Adipocyte (in vitro differentiated cells): ENCODE data around the gene ABCA13.

Experiments used
- DNase-seq: peaks from one replicate; pipeline ENCODE4 v3.0.0-alpha.2; 2015; ENCODE audit warnings: low read depth
- H3K27me3 ChIP-seq: replicated peaks from 2 replicates; pipeline ENCODE4 v1.7.0; 2013; ENCODE audit warnings: mild to moderate bottlenecking, low read length, moderate library complexity; ENCODE audit not compliant: control insufficient read depth, insufficient read depth
- H3K36me3 ChIP-seq: 2 replicates; pipeline ENCODE4 v1.7.0; 2013; ENCODE audit warnings: low read length, mild to moderate bottlenecking, moderate library complexity; ENCODE audit not compliant: control insufficient read depth, insufficient read depth, severe bottlenecking
- H3K4me1 ChIP-seq: 2 replicates; pipeline ENCODE4 v1.7.0; 2013; ENCODE audit warnings: mild to moderate bottlenecking, low read length, moderate library complexity; ENCODE audit not compliant: control insufficient read depth, insufficient read depth
- H3K4me3 ChIP-seq: 2 replicates; pipeline ENCODE4 v1.7.0; 2013; ENCODE audit warnings: mild to moderate bottlenecking, low read length, moderate library complexity
- H3K9ac ChIP-seq: 2 replicates; pipeline ENCODE4 v1.7.0; 2013; ENCODE audit warnings: mild to moderate bottlenecking, low read length, moderate library complexity
- H3K9me3 ChIP-seq: 2 replicates; pipeline ENCODE4 v1.7.0; 2013; ENCODE audit warnings: mild to moderate bottlenecking, low read length, moderate library complexity; ENCODE audit not compliant: control insufficient read depth

Gene ABCA13

DNA sequence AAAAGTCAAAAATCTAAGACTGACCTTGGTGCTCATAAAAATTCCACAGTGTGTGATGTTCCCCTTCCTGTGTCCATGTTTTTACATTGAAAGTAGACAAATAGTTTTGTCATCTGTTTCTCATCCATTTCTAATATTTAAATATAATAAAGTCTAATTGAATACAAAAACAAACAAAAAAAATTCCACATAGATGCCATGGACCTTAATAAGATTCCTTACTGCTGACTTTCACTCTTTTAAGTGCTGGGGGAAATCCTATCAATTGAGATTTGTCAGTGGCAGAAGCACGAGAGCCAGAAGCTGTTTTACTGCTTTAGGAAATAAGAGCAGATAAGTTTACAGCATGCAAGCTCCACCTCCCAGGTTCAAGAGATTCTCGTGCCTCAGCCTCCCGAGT is 310.0 kb downstream of the ABCA13 start:
- H3K9me3 ChIP-seq, result peaks cover 8% of the 10 kb centered on the region
- H3K4me1 ChIP-seq, result no peaks in the 10 kb centered on the region
- H3K4me3 ChIP-seq, result no peak overlapping the region
- H3K27me3 ChIP-seq, result no peaks in the 10 kb centered on the region
- H3K36me3 ChIP-seq, result no peaks in the 10 kb centered on the region
- no peak for DNase-seq
- H3K9ac ChIP-seq, result no peak overlapping the region

- Histone ChIP-seq H3K36me3 (no peaks in the 10 kb centered on the region), H3K9ac (no peak overlapping the region), H3K27me3 (peaks cover 6% of the 10 kb centered on the region), H3K4me3 (no peak overlapping the region), H3K9me3 (no peaks in the 10 kb centered on the region), H3K4me1 (no peaks in the 10 kb centered on the region)
- DNase-seq, result no peak
These were observed 326.3 kb downstream of the ABCA13 start for GRCh38 chr7:48497521-48497920.

- Histone ChIP-seq H3K27me3 (no peaks in the 10 kb centered on the region), H3K36me3 (no peaks in the 10 kb centered on the region), H3K4me1 (no peaks in the 10 kb centered on the region), H3K4me3 (no peak overlapping the region), H3K9me3 (no peaks in the 10 kb centered on the region), H3K9ac (no peak overlapping the region)
- no peak for DNase-seq
These were observed 330.8 kb downstream of the ABCA13 start for GRCh38 chr7:48502021-48502420.

DNA sequence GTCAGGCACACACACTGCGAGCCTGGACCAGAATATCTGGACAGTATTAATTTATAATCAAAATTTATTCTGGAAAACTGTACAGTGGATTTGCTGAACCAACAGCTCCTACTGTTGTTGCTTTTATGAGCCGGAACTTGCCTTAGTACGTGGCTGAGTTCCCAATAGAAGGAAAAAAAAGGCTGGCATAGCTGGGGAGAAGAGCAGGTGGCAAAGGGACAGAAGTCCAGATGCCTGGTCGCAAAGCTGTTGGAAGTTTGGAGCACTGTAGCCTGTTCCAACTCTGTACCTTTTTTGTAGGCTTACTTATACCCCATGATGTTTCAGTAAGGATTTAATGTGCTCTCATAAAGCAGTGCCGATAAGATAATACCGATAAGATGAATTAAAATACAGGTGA is 333.8 kb downstream of the ABCA13 start:
- no peaks in the 10 kb centered on the region for H3K4me1 ChIP-seq
- no peak overlapping the region for H3K9ac ChIP-seq
- no peak overlapping the region for H3K4me3 ChIP-seq
- H3K9me3 ChIP-seq, result peaks cover 3% of the 10 kb centered on the region
- no peaks in the 10 kb centered on the region for H3K36me3 ChIP-seq
- no peak for DNase-seq
- H3K27me3 ChIP-seq, result peaks cover 3% of the 10 kb centered on the region

DNA sequence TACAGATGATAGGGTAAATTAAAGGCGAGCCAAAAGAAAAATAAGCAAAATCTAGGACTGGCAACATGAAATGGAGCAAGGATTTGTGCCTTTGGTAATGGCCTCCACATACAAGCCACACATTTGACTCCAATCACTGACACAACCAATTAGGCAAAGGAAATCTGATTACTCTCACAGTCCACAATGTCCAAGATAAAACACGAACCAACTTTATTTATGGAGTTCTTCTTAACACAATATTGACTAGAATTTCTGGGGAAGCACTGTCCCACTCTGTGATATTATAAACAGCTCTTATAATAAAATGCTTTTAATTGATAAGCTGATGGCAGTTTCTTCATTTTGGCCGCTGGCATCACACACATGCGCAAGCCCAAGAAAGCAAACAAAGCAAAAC is 334.2 kb downstream of the ABCA13 start:
- Histone ChIP-seq H3K36me3 (no peaks in the 10 kb centered on the region), H3K4me3 (no peak overlapping the region), H3K4me1 (no peaks in the 10 kb centered on the region), H3K9me3 (peaks cover 3% of the 10 kb centered on the region), H3K27me3 (peaks cover 5% of the 10 kb centered on the region), H3K9ac (no peak overlapping the region)
- no peak for DNase-seq

DNA sequence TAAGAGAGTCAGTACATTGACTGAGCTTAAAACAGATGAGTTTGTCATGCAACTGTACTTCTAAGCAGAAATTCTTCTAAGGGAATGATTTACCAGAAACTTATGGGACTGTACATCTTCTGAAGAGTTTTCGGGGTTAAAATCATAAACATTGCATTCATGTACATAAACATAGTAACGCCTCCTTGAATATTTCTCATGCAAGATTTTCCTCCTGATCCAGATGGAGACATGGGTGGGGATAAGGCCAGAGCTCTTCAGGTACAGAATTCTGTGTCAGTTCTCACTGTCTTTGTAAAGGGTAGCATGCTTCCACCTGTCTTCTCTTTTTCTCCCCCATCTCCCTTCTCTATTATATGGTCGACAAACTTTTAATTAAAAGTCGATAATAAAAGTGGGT is 335.3 kb downstream of the ABCA13 start:
- no peak for DNase-seq
- Histone ChIP-seq H3K27me3 (peaks cover 5% of the 10 kb centered on the region), H3K36me3 (no peaks in the 10 kb centered on the region)

GRCh38 chr7:48511080-48511479 is 339.8 kb downstream of the ABCA13 start:
- Histone ChIP-seq H3K9ac (no peak overlapping the region), H3K4me1 (no peaks in the 10 kb centered on the region), H3K27me3 (peaks cover 5% of the 10 kb centered on the region), H3K4me3 (no peak overlapping the region), H3K36me3 (no peaks in the 10 kb centered on the region), H3K9me3 (peaks cover 3% of the 10 kb centered on the region)
- no peak for DNase-seq

More for the DNA sequence above, 335.3 kb downstream of the ABCA13 start:
- Histone ChIP-seq H3K4me1 (no peaks in the 10 kb centered on the region), H3K4me3 (no peak overlapping the region), H3K9ac (no peak overlapping the region), H3K9me3 (peaks cover 3% of the 10 kb centered on the region)

DNA sequence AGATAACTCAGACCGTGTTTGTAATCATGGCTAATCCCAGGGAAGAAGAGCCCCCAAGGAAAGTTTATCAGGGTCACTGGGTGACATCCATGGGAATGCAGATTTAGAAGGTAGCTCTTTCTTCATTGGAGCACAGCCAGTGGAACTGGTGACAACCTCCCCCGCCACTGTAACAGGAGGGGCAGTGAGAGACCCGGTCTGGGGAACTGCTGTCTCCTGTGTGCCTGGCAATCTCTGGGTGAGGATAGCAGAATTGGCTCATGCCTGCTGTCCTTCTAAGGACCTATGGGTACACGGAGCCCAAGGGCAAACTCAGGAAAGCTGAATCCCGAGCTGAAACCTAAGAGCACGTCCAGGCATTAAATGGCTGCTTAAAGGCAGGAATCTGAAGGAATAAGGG is 341.6 kb downstream of the ABCA13 start:
- Histone ChIP-seq H3K36me3 (no peaks in the 10 kb centered on the region), H3K4me3 (no peak overlapping the region), H3K4me1 (no peaks in the 10 kb centered on the region), H3K9me3 (no peaks in the 10 kb centered on the region), H3K27me3 (peaks cover 5% of the 10 kb centered on the region), H3K9ac (no peak overlapping the region)
- no peak for DNase-seq

- Histone ChIP-seq H3K4me1 (no peaks in the 10 kb centered on the region), H3K36me3 (no peaks in the 10 kb centered on the region), H3K9me3 (no peaks in the 10 kb centered on the region), H3K9ac (no peak overlapping the region), H3K4me3 (no peak overlapping the region), H3K27me3 (peaks cover under 1% of the 10 kb centered on the region)
- DNase-seq, result no peak
These were observed 343.9 kb downstream of the ABCA13 start for GRCh38 chr7:48515171-48515570.

DNA sequence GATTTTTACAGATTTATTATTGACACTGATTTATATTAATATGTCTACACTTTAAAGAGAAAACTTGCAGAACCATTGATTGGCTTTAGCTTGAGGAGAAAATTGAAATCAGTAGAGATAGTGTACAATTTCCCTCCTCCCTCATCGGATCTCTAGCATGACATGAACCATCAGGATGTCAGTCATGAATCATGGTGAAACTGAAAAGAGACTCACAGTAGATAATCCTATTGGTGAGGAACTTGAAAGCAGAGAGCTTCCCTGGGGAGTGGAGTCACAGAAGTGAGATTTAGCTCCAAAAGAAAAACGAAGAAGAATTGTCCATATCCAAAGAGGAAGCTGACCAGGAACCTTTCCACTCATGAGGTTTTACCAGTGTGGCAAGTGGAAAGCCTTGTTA is 346.8 kb downstream of the ABCA13 start:
- H3K4me1 ChIP-seq, result no peaks in the 10 kb centered on the region
- no peak for DNase-seq
- no peaks in the 10 kb centered on the region for H3K27me3 ChIP-seq
- H3K9ac ChIP-seq, result no peak overlapping the region
- no peaks in the 10 kb centered on the region for H3K36me3 ChIP-seq
- no peak overlapping the region for H3K4me3 ChIP-seq
- no peaks in the 10 kb centered on the region for H3K9me3 ChIP-seq

- DNase-seq, result no peak
- Histone ChIP-seq H3K9me3 (no peaks in the 10 kb centered on the region), H3K36me3 (no peaks in the 10 kb centered on the region), H3K4me3 (no peak overlapping the region), H3K9ac (no peak overlapping the region), H3K27me3 (no peaks in the 10 kb centered on the region), H3K4me1 (no peaks in the 10 kb centered on the region)
These were observed 351.4 kb downstream of the ABCA13 start for GRCh38 chr7:48522692-48523091.
